ENCODE data around the gene NRCAM.

Gene NRCAM

DNA sequence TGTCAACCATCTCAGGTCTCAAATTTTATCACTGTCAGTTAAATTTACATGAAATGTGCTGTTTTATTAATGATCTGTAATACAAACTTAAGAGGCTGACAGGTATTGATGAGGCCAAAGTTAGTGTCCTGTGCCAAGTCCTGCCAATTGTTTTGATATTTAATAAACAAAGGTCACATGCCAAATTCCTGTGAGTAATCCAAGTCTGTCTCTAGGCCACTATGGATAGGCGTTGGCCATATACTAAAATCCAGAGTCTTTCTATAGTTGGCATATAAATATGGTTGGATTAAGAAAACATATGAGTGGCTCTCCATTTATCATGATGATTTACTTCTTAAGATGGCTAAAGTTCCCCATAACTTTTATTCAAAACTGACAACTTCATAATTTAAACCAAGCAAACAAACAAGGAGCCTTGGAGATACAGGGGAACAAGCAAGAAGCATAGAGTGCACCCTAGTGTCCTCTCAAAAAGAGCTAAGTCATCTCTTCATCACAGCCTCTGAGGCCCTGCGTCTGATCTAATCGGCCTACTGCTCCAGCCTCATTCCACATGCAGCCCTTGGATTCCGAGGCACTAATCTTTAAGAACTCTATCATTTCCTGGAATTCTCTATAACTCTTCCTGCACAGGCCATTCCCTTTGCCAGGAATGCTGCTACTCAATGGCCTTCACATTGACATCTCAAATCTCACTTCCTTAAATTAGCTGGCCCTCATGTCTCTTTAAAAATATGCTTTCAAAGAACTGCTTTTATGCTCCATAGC, 32.7 kb upstream of the NRCAM start:
- no peak for FAIRE-seq
- TF ChIP-seq, protein P1, sequence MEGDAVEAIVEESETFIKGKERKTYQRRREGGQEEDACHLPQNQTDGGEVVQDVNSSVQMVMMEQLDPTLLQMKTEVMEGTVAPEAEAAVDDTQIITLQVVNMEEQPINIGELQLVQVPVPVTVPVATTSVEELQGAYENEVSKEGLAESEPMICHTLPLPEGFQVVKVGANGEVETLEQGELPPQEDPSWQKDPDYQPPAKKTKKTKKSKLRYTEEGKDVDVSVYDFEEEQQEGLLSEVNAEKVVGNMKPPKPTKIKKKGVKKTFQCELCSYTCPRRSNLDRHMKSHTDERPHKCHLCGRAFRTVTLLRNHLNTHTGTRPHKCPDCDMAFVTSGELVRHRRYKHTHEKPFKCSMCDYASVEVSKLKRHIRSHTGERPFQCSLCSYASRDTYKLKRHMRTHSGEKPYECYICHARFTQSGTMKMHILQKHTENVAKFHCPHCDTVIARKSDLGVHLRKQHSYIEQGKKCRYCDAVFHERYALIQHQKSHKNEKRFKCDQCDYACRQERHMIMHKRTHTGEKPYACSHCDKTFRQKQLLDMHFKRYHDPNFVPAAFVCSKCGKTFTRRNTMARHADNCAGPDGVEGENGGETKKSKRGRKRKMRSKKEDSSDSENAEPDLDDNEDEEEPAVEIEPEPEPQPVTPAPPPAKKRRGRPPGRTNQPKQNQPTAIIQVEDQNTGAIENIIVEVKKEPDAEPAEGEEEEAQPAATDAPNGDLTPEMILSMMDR (IDR thresholded peaks at IDR 0.05; ENCODE audit: insufficient read depth, missing control alignments): no peak
- DNase-seq (ENCODE audit: insufficient read length, low spot score): no peak

- TF ChIP-seq, protein P1 (IDR thresholded peaks at IDR 0.05; ENCODE audit: insufficient read depth, missing control alignments): no peak
- FAIRE-seq (no peak), DNase-seq (ENCODE audit: insufficient read length, low spot score) (no peak)
Measured at GRCh38 chr7:108487646-108488045, 31.4 kb upstream of the NRCAM start.

DNA sequence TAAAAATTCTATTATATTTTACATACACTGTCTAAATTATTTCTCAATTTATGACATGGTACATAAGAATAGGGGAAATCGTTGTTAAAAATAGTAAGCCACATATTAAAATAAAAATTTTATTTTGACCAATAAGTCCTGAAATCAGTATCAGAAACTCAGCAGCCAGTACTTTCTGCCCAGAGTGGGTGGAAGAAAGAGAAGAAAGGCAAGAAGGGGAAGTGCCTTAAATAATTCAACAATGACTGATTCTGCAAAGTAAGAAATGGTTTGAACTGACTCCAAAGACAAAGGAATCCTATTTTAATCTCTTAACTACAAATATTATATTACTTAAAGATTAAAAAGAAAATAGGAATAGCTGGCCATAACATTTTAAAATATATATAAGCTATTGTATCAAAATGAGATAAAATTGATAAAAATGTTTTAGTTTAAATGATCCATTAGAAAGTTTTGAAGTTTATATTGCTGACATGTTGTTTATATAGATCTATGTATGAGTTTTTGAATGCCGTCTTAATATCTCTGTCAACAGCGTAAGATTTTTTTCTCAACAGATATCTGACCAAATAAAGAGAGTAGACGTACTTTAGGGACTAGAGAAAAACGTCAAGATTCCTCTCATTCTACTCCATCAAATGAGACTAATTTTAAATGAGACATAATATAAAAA, 30.2 kb upstream of the NRCAM start:
- TF ChIP-seq, protein P1 (IDR thresholded peaks at IDR 0.05; ENCODE audit: insufficient read depth, missing control alignments): no peak
- no peak for FAIRE-seq
- DNase-seq (ENCODE audit: insufficient read length, low spot score): no peak

GRCh38 chr7:108484137-108484536, 27.9 kb upstream of the NRCAM start:
- DNase-seq (ENCODE audit: insufficient read length, low spot score) (no peak), FAIRE-seq (peak; percentile 21)
- TF ChIP-seq, protein P1 (IDR thresholded peaks at IDR 0.05; ENCODE audit: insufficient read depth, missing control alignments): no peak

DNA sequence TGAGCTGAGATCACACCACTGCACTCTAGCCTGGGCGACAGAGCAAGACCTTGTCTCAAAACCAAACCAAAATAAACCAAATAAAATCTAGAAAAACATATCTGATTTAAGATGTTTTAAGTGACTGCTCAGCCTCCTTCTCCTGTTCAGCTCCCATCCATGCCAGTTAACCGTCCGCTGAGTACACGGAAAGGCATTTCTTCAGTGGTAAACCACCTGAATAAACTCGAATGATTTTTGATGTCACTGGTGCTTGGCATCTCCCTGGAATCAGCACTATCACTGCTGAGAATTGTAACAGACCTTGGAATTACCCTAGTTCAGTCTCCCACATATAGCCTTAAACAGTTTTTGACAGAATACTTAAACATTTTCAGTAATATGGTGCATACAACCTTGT, 24.1 kb upstream of the NRCAM start:
- no peak for FAIRE-seq
- TF ChIP-seq, protein P1 (IDR thresholded peaks at IDR 0.05; ENCODE audit: insufficient read depth, missing control alignments): no peak
- DNase-seq (ENCODE audit: insufficient read length, low spot score): no peak

- FAIRE-seq (no peak), DNase-seq (ENCODE audit: insufficient read length, low spot score) (no peak)
- TF ChIP-seq, protein P1 (IDR thresholded peaks at IDR 0.05; ENCODE audit: insufficient read depth, missing control alignments): no peak
Measured at GRCh38 chr7:108479751-108480150, 23.5 kb upstream of the NRCAM start.

GRCh38 chr7:108479118-108479517, 22.9 kb upstream of the NRCAM start:
- FAIRE-seq: no peak
- TF ChIP-seq, protein P1 (IDR thresholded peaks at IDR 0.05; ENCODE audit: insufficient read depth, missing control alignments): no peak

More at GRCh38 chr7:108479118-108479517, 22.9 kb upstream of the NRCAM start:
- no peak for DNase-seq (ENCODE audit: insufficient read length, low spot score)

Data from D721Med (cell line).